Spleen (tissue), 7 donors: ENCODE results near the gene NRSN2.

Experiments
- CTCF ChIP-seq, 11 experiments: fragments of 200-600 bp in 7 of 11; fragments of 450-650 bp in 4 of 11; sonication (generic) in 4 of 11; IDR thresholded peaks in 8 of 11; conservative IDR thresholded peaks in 3 of 11; 1 replicate in 7 of 11; 2 replicates in 4 of 11; pipeline versions ENCODE4 v1.4.0 to v1.8.0; 2016 to 2021; ENCODE audit warnings: antibody characterized with exemption in 11 of 11, inconsistent platforms in 4 of 11, mild to moderate bottlenecking in 1 of 11
- POLR2A ChIP-seq, 3 donors: fragments of 450-650 bp; IDR thresholded peaks; one replicate each; pipeline ENCODE4 v1.5.1; 2017; ENCODE audit warnings: antibody characterized with exemption in 3 of 3, mild to moderate bottlenecking in 1 of 3
- POLR2AphosphoS5 ChIP-seq, 3 donors: sonication (generic); formaldehyde crosslinking; IDR thresholded peaks; one replicate each; pipeline ENCODE4 v1.5.1; 2017; ENCODE audit warnings: antibody characterized with exemption in 3 of 3
- donor health status: DM: no; HTN: no; CAD: no; lungs with moderate emphysema.
- donor health status: DM: no; HTN: no; CAD: no.
- donor health status: DM: no; HTN: no; CAD: no.

- no peak for TF ChIP-seq POLR2A (IDR thresholded peaks at IDR 0.05)
- TF ChIP-seq CTCF (IDR thresholded peaks at IDR 0.05 in 8 of 11, conservative IDR thresholded peaks at IDR 0.05 in 3 of 11): no peak
- TF ChIP-seq POLR2AphosphoS5 (IDR thresholded peaks at IDR 0.05): no peak
Measured at GRCh38 chr20:313402-313801, 33.5 kb upstream of the NRSN2 start.
